Stimulated activated CD8-positive, alpha-beta memory T cell treated with anti-CD3 and anti-CD28 coated beads, Interleukin-4, amount 100 ng/mL, for 48 hours (primary cell): ENCODE measurements around the gene TOMM34.

Source experiments
- DNase-seq: peaks from one replicate; pipeline ENCODE4 v3.0.0-alpha.2; 2020

The TOMM34 gene

DNA sequence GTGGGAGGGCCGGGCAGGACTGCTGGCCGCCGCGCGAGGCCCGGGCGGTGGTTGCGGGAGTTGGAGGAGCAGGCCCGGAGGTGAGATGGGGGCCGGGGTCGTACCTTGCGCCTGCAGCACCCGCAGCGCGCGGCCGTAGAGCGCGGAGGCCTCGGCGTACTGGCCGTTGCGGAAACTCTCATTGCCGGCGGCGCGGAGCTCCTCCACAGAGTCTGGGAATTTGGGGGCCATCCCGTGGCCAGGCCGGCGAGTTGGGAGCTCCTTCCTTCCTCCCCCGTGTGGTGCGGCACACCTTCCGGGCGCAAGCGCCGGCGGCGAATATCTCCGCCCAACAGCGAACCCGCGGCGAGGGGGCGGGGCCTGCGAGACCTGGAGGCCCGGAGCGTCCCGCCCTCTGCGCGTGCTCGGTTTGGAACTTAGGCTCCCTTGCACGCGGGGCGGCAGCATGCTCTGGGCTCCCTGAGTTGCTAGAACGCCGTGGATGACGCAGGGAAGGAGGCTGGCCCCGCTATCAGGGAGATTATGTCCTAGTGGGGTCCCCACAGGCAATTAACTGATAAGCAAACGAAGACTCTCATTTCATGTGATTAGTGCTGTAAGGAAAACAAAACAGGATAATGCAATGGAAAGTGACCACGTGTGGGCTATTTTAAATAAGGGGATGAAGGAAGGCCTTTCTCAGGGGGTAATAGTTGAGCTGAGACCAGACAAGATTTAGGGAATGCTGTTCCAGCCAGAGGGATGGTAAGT, at the start of gene TOMM34:
Gene TOMM34, minus strand, starts transcription at position 295 of the 750 bp plus-strand sequence. Its CDS starts 64 bp downstream, at position 231.
- DNase-seq = peak; percentile 97

DNA sequence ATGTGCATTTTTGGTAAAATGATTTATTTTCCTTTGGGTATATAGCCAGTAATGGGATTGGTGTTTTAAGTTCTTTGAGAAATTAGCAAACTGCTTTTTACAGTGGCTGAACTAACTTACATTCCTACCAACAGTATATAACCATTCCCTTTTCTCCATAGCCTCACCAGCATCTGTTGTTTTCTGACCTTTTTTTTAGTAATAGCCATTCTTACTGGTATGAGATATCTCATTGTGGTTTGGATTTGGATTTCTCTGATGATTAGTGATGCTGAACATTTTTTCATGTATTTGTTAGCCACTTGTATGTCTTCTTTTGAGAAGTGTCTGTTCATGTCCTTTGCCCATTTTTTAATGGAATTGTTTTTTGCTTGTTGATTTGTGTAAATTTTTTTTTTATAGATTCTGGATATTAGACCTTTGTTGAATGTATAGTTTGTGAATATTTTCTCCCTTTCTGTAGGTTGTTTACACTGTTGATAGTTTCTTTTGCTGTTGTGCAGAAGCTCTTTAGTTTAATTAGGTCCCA, 48.4 kb upstream of the TOMM34 start:
- DNase-seq = no peak

DNA sequence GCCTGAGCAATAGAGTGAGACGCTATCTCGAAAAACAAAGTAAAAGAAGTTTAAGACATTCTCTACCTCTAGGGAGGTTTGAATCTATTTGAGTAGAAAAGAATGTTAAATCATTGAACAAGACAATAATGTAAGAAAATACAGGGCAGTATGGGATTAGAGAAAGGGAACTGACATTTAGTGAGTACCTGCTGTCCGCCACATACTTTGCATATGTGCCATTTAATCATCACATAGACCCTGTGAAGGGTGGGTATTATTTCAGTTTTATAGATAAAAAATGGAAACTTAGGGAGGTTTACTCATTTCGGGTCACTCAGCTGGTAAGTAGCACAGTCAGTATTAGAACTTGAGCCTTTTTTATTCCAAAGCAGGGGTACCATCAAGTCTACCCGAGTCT, 37.5 kb upstream of the TOMM34 start:
- no peak for DNase-seq

DNA sequence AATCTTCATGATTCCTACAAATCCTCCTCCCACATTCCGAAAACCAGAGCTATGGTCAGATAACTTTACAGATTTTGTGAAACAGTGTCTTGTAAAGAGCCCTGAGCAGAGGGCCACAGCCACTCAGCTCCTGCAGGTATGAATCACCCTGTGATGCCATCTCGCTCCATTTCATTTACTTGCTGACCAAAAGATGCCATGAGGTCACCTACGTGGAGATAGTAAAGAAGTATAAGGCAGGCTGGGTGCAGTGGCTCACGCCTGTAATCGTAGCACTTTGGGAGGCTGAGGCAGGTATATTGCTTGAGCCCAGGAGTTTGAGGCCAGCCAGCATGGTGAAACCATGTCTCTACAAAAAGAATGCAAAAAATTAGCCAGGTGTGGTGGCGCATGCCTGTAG, 37.0 kb upstream of the TOMM34 start:
- no peak for DNase-seq

- no peak for DNase-seq
These were observed 33.1 kb upstream of the TOMM34 start for GRCh38 chr20:44993343-44993742.

- no peak for DNase-seq
These were observed 30.8 kb upstream of the TOMM34 start for GRCh38 chr20:44990957-44991356.

DNA sequence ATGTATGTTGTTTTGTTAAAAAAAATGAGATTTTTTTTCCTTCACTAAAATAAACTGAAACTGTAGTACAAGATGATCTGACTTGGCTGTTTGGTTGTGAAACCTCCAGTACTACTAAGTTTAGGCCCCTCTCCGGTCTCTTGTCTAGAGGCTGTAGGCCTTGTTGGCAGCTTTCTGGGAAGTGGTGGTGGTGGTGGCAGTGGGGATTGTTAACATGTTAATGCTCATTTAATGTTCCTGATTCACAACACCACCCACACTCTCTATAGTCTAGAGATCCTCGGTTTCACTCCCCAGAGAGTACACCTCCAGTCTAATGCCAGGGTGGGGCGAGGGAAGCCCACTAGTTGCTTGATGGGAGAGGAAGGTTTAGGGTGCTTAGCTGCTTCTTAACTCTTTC, 30.2 kb upstream of the TOMM34 start:
- DNase-seq = peak; percentile 73

- DNase-seq = no peak
These were observed 28.5 kb upstream of the TOMM34 start for GRCh38 chr20:44988631-44989171.

- no peak for DNase-seq
These were observed 23.0 kb upstream of the TOMM34 start for GRCh38 chr20:44983093-44983674.

- DNase-seq = no peak
These were observed 21.7 kb upstream of the TOMM34 start for GRCh38 chr20:44981736-44982406.

- DNase-seq = peak; percentile 70
These were observed 19.0 kb upstream of the TOMM34 start for GRCh38 chr20:44979090-44979621.

GRCh38 chr20:44976698-44977097, 16.5 kb upstream of the TOMM34 start:
- no peak for DNase-seq

DNA sequence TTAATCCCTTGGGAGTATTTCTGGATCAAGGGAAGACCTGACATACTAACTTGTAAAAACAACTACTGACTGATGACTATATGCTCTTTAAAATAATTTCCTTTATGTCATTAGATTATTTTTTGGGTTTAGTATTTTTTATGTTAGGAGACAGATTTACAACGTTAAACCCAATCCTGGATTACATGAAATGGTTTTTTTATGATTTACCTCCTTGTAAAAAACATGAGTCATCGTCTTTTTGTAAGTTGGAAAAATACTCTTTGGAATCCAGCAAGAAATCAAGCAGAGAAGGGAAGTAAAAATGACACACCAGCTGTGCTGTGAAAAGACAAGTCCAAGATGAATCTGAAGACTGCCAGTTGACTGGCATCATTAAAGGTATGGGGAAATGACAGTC, 12.9 kb upstream of the TOMM34 start:
- DNase-seq = no peak

GRCh38 chr20:44970243-44970757, 10.1 kb upstream of the TOMM34 start:
- no peak for DNase-seq

GRCh38 chr20:44969300-44969894, 9.2 kb upstream of the TOMM34 start:
- no peak for DNase-seq

DNA sequence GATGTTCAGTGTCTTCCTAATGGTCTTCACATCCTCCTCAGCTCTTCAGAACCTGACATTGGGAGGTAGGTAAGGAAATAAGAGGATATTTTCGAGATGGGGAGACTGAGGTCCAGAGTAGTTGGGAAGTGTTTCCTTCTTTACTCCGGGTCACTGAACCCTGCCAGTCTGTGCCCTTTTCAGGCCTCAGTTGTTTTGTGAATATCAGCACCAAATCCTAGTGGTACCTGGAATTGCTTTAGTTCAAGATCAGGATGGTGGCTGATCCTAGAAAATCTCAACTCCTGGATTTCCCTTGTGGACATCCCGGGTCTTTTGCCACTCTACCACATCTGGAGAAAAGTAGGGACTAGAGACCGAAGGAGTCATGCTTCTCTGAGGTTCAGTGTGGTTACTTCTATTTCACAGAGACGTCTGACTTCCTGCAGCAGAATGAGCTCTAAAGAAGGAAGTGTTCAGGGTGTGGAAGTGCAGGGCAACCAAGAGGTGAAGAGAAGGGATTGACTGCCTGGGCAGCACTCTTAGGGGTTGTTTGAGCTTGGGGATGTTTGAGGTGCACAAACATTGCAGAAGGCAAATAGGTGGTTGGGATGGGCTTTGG, 7.1 kb upstream of the TOMM34 start:
- DNase-seq = peak; percentile 45

GRCh38 chr20:44966030-44966961, 6.1 kb upstream of the TOMM34 start, which contains the start of gene STK4:
Gene STK4, plus strand, starts transcription at chr20:44966512. Its CDS starts 57 bp downstream, at chr20:44966569.
- DNase-seq = peak; percentile 96

- no peak for DNase-seq
These were observed 5.4 kb upstream of the TOMM34 start for GRCh38 chr20:44965651-44966029.

DNA sequence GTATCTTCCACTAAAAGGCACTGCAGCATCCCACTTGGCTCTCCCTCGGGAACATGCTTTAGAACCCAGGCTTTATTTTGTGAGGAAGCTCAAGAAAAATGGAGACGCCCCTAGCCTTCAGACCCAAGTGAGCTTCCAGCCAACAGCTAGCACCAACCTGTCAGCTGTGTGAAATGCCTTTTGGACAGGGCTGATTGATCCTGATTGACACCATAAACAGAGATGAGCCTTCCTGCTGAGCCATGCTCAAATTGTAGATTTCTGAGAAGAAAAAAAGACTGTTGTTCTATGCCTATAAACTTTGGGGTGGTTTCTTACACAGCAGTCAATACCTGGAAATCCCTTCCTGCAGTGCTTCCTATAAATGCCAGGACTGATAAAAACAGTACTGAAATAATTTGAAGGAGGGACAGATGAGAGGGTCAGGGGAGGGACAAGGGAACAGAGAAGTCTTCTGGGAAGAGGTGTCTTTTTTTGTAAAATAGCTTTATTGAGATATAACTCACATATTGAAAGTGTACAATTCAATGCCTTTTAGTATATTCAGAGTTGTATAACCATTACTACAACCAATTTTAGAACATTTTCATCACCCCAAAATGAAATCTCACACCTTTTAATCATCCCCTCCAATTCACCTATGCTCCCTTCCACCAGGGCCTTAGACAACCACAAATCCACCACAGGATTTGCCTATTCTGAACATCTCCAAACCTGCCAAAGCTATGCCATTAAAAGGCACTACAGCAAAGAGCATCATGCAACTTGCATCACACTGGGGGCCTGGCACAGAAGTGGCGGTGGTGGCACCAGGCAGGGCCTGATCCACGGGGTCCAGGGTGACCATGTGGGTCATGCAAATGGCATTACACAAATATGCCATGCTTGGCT, 3.4 kb upstream of the TOMM34 start:
- DNase-seq = no peak

- no peak for DNase-seq
These were observed 2.3 kb upstream of the TOMM34 start for GRCh38 chr20:44962483-44962882.
